ENCODE results near the gene PPFIBP1. TPM values are rescaled to one million over a fixed set of nuclear protein-coding genes. Genes with fewer than 3 reads are reported as not detected.

The PPFIBP1 gene
- total RNA-seq, 3 donors from 2014 or later (not counting 1 experiment from before 2014, with no cell fraction given): 0.73 to 1.6 (median 1.4) TPM

DNA sequence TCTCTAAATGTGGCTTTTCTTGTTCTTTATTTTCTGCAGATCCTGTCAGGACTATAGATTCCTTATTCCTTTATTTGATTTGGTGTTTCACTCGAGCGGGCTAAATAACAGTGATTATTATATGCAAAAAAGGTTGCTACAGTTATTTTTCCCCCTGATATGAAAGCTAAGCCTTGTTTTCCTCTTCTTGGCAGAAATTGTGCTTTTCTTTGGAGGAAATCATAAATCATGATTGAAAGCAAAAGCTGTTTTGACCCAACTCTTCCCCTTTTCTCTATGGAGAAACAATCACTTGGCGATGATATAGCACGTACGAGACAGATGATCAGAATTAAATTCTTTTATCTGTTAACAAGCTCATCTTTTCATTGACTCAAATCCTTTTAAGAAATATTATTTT is 31.4 kb downstream of the PPFIBP1 start:
- intact Hi-C loops (cut with micrococcal nuclease): no loop called here
- no peak overlapping the region for H3K4me3 Mint-ChIP-seq
- Histone ChIP-seq H3K36me3 (ENCODE audit: control insufficient read depth, insufficient read depth, low read length) (no peaks in the 10 kb centered on the region), H3K9me3 (ENCODE audit: control insufficient read depth, insufficient read depth, low read length) (no peaks in the 10 kb centered on the region), H3K4me1 (ENCODE audit: control insufficient read depth, insufficient read depth, low read length) (no peaks in the 10 kb centered on the region), H3K27ac (ENCODE audit: low read length) (no peak overlapping the region), H3K4me3 (ENCODE audit: low read length) (no peak overlapping the region), H3K27me3 (ENCODE audit: control insufficient read depth, insufficient read depth, low read length) (no peaks in the 10 kb centered on the region)
- DNase-seq (no peak), ATAC-seq (no peak)
- no peak overlapping the region for H3K27ac Mint-ChIP-seq
- H3K27me3 Mint-ChIP-seq (ENCODE audit: low read depth in 2 of 2): peaks cover 9 to 26% of the 10 kb centered on the region in 2 donors
- H3K4me1 Mint-ChIP-seq: no peaks in the 10 kb centered on the region
- H3K9me3 Mint-ChIP-seq: no peaks in the 10 kb centered on the region
- TF ChIP-seq, protein P1, sequence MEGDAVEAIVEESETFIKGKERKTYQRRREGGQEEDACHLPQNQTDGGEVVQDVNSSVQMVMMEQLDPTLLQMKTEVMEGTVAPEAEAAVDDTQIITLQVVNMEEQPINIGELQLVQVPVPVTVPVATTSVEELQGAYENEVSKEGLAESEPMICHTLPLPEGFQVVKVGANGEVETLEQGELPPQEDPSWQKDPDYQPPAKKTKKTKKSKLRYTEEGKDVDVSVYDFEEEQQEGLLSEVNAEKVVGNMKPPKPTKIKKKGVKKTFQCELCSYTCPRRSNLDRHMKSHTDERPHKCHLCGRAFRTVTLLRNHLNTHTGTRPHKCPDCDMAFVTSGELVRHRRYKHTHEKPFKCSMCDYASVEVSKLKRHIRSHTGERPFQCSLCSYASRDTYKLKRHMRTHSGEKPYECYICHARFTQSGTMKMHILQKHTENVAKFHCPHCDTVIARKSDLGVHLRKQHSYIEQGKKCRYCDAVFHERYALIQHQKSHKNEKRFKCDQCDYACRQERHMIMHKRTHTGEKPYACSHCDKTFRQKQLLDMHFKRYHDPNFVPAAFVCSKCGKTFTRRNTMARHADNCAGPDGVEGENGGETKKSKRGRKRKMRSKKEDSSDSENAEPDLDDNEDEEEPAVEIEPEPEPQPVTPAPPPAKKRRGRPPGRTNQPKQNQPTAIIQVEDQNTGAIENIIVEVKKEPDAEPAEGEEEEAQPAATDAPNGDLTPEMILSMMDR (IDR thresholded peaks at IDR 0.05): no peak
- 55% methylated on average over 4 of the region's 5 CpGs for whole genome bisulfite sequencing (ENCODE audit: insufficient coverage)
- H3K36me3 Mint-ChIP-seq: no peaks in the 10 kb centered on the region

DNA sequence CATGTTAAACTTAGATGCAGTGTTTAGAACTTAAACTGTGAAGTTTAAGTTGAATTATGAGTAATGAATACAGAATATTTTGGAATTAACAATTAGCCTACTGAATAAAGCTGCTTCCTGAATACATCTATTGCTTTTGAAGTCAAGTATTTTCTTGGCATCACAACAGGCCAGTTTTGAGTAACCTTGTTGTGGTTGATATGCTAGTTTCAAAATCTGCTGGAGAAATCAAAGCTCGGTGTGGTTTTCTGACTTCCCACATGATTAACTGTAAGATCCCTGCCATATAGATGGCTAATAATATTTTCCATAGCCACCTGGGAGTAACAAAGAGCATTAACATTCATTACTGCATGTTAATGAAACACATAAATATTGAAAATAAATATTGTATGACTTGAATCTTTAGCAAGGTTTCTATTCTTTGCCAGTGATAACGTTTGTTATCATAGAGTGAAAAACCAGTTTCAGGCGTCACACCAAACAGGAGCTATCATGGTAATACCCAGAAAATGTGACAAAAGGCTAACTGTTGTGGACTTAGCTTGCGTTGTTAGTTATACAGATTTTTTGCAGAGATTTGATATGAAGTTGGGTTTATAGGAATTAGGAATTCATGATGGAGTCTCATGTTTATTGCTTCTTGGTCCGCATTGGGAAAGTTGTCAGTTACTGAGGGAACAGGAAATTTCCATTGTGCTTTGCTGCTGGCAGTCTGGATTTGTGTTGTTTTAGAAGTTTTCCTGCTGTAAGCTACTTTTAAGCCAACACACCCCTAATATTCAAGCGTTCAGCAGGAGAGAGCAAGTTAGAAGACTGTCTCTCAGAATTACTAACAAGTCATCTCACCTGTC is 32.1 kb downstream of the PPFIBP1 start:
- Histone ChIP-seq H3K36me3 (ENCODE audit: control insufficient read depth, insufficient read depth, low read length) (no peaks in the 10 kb centered on the region), H3K4me3 (ENCODE audit: low read length) (no peak overlapping the region), H3K9me3 (ENCODE audit: control insufficient read depth, insufficient read depth, low read length) (no peaks in the 10 kb centered on the region), H3K27ac (ENCODE audit: low read length) (no peak overlapping the region), H3K4me1 (ENCODE audit: control insufficient read depth, insufficient read depth, low read length) (no peaks in the 10 kb centered on the region), H3K27me3 (ENCODE audit: control insufficient read depth, insufficient read depth, low read length) (no peaks in the 10 kb centered on the region)
- DNase-seq: no peak
- no peak overlapping the region for H3K4me3 Mint-ChIP-seq
- no peaks in the 10 kb centered on the region for H3K36me3 Mint-ChIP-seq
- 56% methylated on average over 5 of the region's 6 CpGs for WGBS (ENCODE audit: insufficient coverage)
- no peaks in the 10 kb centered on the region for H3K9me3 Mint-ChIP-seq
- intact Hi-C loops (cut with micrococcal nuclease): no loop called here
- no peaks in the 10 kb centered on the region for H3K4me1 Mint-ChIP-seq
- H3K27ac Mint-ChIP-seq: no peak overlapping the region
- TF ChIP-seq, protein P1 (IDR thresholded peaks at IDR 0.05): no peak
- peaks cover 9 to 26% of the 10 kb centered on the region in 2 donors for H3K27me3 Mint-ChIP-seq (ENCODE audit: low read depth in 2 of 2)
- ATAC-seq: no peak

DNA sequence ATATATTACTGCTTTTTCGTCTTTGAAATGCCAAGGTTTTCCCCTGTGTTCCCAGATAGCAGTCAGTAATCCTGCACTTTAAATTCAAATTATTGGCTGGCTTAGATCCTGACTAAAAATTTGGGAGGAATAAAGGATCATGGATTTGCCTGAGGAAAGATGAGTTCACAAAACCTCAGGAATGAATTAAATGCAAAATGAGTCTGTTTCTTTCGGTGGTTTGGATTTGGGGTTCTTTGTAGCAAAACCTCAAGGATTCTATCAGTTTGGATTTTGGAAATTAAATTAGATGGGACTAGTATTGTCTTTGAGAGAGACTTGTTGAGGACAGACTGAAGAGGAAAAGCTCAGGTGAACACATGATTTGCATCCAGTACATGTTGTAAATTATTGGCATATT is 36.1 kb downstream of the PPFIBP1 start:
- no peaks in the 10 kb centered on the region for H3K4me1 ChIP-seq (ENCODE audit: control insufficient read depth, insufficient read depth, low read length)
- H3K27me3 ChIP-seq (ENCODE audit: control insufficient read depth, insufficient read depth, low read length): no peaks in the 10 kb centered on the region
- Mint-ChIP-seq H3K4me1 (no peaks in the 10 kb centered on the region), H3K9me3 (no peaks in the 10 kb centered on the region), H3K36me3 (no peaks in the 10 kb centered on the region), H3K4me3 (no peak overlapping the region), H3K27ac (no peak overlapping the region), H3K27me3 (ENCODE audit: low read depth in 2 of 2) (peaks cover 6 to 21% of the 10 kb centered on the region in 2 donors)
- no peaks in the 10 kb centered on the region for H3K9me3 ChIP-seq (ENCODE audit: control insufficient read depth, insufficient read depth, low read length)
- H3K36me3 ChIP-seq (ENCODE audit: control insufficient read depth, insufficient read depth, low read length): no peaks in the 10 kb centered on the region
- DNase-seq: no peak
- 93% methylated on average over 2 of the region's 2 CpGs for WGBS (ENCODE audit: insufficient coverage)
- no peak overlapping the region for H3K4me3 ChIP-seq (ENCODE audit: low read length)
- no peak for ATAC-seq
- no peak overlapping the region for H3K27ac ChIP-seq (ENCODE audit: low read length)
- intact Hi-C loops (cut with micrococcal nuclease): no loop called here
- TF ChIP-seq, protein P1 (IDR thresholded peaks at IDR 0.05): no peak

All from natural killer cell (primary cell).